AG08395 (cell line): ENCODE data around the gene IGFBP7.

Source experiments
- DNase-seq: peaks from one replicate; pipeline ENCODE4 v3.0.0; 2012; ENCODE audit warnings: mixed read lengths, low spot score

IGFBP7 gene

DNA sequence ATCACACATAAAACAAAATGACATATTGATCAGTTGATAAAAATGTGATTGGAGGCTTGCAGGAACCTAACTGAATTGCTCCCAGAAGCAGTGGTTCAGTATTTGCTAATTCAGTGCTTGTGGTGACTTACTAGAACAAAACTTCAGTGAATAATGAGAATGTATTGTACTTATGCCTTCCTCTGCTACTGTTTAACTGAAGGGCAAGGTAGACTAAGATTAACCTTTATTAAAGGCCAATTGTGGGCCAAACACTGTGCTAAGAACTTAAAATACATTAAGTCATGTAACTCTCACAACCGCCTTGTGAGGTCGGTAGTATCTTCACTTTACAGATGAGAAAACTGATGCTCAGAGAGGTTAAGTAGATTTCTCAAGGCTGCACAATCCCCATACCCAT lies 14.9 kb downstream of the IGFBP7 start:
- DNase-seq, result no peak

DNA sequence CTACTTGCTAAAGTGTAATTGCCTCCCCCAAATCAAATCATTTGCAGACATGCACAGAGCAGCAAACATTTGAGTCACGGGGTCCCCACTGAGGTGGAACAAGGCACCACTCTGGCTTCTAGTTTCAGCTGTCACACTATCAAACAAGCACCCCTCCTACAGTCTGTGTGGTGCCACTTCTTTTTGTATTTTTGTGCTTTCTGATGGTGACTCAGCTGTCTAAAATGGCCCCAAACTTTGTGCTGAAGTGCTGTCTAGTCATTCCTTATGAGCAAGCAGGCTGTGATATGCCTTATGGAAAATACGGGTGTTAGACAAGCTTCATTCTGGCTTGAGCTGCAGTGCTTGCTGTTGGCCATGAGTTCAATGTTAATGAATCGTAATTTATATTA lies 15.4 kb downstream of the IGFBP7 start:
- peak; percentile 52 for DNase-seq

DNA sequence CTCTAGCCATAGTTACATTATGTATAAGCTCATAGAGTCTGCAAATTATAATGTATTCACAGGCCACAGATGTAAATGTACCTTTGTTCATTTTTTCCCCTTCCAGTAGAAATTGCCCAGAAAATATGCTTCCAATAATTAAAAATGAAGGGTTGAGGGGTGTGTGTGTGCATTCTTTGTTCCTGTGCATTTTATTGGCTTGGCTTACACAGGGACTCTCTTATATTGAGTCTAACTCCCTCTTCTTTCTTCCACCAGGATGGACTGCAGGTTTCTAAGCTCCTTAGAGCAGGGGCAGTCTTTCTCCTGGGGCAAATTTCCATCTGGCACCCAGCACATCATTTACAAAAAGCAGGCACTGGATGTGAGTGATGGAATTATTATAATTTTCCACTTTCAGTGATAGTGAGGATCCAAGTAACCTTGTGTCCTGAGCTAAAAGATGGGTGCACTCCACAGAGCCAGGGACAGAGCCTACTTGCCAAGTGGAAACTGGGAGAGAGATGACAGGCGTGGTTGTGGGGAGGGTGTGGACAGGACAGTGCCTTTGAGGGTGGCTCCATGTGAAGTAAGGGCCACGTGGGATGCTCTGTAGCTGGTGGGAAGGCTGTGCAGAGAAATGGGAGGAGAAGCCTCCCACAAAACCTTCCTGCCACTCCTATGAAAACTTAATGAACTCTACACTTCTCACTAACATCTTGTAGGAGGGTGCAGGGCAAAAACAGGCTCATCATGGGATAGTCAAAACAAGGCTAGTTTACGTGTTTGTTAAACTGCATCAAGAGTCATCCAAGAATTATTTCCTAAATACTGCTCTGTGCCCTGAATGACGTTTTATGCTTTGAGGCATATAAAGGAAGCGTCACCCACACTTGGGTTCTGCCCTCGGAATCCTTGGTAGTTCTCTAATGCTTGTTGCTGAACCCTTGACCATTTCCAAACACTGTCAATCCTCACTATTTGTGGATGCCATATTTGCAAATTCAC lies 16.0 kb downstream of the IGFBP7 start:
- DNase-seq, result no peak

DNA sequence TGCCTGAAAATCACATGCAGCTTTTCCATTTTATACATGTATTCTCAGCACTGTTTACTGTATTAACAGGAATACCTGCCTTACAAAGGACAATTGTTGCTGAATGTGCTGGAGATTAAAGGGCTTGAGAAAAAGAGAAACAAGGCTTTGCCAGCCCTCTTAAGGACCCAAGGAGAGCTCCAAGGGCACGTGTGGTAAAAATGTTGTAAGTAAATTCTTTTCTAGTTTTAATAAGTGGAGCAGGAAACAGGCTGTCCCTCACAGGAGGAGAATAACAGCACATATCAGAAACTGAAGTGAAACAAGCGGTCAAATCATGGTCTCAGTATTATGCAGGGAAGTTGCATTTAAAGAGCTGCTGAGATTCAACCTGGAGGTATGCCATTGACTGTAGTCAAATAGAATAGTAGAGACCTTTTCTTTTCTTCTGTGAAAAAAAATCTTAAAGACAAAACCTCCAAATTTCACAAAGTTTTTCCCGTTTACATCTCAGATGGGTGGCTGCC lies 18.5 kb downstream of the IGFBP7 start:
- no peak for DNase-seq

DNA sequence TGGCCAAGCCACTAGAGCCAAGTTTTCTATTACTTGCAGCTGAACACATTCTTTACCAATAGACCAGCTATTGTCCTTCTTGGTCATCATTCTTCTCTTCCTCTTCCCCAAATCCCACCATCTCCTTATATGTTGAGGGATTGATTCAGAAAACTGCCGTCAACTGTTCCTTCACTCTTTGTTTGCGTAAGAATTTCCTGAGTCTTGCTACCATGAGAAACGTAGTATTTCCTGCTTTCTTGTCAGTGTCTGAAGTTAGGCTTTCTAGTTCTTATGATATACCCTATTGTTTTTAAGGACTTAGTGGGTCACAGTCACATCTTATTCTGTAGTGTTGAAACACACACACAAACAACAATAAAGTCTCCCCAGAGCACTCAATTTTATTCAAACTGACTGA lies 20.1 kb downstream of the IGFBP7 start:
- no peak for DNase-seq

DNA sequence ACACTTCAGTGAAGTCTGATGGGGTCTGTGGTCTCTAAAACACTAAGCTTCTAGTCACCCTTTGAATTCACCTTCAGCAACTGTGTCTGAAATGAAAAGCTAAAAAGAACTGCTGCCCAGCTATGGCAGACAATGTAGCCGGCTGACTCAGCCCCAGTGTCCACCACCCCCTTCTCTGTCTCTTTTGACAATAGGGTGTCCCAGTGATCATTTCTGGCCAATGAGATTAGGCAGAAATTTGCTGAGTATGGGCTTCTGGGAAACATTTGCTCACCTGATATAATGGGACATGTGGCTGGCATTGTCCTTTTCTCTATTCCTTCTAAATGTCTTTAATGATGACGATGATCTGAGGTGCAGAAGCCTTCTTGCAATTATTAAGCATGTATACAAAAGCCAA lies 20.6 kb downstream of the IGFBP7 start:
- no peak for DNase-seq

DNA sequence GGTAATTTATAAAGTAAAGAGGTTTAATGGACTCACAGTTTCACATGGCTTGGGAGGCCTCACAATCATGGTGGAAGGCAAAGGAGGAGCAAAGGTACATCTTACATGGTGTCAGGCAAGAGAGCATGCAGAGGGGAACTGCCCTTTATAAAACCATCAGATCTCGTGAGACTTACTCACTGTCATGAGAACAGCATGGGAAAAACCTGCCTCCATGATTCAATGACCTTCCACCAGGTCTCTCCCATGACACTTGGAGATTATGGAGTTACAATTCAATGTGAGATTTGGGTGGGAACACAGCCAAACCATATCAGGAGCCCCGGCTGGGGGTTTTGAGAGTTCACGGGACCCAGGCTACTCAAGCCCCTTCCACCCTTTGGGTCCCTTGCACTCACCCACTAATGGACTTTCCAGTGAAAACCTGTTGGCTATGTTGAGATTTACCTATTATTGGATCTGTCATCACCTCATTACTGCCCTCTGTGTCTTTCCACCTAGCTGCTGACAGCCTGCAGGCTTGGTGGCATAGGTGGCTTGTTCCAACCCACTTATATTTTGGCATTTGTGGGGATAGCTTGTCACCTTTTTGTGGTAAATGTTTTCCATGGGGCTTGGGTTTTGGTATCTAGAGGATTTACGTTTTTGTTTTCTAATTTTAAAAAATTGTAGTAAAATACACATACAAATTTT lies 24.0 kb downstream of the IGFBP7 start:
- no peak for DNase-seq

DNA sequence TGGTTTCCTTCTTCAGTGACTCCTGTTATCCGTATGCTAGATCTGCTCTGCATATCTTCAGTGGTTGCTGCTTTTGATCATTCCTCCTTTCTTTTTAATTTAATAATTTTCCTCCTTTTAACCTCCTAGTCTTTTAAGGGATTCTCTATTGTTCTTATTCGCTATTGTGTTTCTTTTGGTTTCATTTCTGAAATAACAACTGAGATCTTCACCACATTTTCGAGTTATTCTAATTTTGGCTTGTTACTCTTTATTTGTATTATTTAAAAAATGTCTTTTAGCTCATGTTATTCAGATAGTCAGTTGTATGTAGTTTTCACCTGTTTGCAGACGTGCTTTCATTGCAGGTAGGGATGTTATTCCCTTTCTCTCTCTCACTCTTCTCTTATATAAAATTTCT lies 24.9 kb downstream of the IGFBP7 start:
- no peak for DNase-seq

DNA sequence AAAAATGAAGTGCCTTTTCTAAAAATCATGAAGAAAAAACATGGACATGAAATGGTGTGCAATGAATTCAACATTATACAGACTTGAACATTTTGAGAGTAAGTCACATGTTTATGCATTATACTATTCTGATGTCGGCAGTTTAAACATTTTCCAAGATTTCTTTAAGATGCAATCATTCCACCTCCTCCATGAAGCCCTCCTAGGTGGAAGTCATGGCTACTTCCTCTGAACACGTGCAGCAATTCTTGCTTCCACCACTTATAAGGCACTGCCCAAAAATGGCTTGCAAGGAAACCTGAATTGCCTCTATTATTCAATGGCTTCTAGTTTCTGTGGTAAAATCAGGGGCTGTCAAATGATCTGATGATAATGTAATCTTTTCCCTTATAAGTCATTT lies 25.8 kb downstream of the IGFBP7 start:
- no peak for DNase-seq

DNA sequence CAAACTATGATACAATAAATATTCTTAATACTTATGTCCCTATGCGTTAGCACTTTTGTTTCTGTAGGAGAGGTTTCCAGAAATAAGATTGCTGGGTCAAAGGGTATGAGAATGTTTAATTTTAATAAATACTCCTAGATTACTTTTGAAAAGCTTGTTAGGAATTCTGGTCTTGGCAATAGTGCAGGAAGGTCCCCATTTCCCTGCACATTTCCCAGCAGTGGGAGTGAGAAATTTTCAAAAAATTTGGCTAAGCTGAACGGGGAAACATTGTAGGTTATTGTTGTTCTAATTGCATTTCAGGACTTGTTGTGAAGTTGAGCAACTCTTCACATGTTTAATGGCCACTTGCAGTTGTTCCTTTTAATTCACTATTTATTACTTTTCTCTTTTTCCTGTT lies 27.1 kb downstream of the IGFBP7 start:
- DNase-seq, result no peak

DNA sequence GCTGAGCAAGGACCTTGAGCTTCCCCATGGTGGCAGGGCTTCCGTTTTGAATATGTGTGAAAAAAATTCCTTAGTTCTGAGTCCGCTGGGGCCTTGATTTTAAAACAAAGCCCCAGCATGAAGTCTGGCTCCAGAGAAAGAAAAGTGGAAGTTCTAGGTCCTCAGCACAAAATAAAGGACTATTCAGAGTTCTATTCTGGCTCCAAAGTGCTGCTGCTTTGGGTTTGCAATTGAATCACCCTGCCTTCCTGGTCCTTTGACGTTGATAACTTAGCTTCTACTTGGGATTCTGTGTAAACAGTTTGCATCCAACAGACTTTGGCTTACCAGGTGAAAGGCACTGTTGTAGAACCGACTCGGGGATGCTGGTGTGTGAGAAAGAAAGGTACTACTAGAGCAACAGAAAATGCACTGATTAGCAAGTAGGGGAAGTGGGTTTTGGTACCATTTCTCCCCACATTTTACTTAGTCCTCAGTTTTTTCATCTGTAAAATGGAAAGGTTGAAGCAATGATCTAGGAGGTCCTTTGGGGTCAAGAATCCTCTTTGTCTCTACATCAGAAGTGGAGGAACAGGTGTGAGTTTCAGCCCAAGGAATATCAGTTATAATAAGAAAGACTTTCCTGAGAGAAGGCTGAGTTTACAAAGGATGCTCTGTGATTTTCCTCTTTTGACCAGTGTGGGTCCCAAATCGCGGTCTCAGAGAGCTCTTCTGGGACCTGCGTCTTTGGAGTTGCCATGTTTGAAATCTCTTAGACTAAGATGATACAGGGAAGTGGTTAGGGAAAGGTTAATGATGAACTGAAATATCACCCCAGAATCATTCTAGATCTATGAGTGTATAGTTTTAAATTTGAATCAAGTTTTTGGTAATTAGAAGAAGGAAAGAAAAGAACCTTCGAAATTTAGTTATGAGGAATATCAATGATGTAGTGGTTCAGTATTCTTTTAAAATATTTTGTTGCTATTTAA lies 28.2 kb downstream of the IGFBP7 start:
- DNase-seq, result no peak

DNA sequence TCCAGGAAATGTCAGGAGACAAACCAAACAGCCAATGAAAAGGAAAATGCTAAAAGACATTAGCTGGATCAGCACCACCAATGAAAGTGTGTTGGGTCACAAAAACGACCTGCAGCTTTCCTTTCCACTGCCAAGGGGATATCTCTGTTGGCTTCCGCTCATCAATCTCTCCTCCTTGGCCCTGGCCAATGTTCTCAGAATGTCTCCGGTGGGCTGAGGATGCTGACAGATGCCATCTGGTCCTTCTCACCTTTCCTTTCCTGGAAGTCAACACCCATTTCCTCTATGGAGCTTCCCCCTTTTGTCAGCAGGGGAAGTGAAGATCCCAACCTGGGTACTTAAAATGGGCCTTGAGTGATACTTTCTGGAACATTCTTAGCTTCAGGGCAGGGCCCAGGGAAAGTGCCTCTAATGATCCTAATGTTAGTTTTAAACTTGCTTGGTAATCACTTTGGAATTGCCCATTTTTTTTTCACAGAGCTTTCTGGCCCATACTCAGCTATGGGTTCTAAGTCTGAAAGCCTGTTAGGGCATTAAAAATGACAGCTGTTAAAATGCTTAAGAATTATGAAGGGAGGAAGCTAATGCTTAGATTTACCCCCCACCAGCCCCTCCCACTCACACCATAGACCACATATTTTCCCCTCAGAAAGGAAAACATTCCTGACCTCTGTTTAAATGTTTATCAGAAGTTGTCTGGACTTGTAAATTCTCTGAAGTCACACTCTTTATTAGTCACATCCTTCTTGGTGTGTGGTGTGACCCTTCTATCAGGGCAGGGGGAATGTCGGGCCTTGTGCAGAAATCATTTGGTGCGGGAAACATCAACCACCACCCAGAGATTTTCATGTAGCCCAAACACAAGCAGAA lies 29.2 kb downstream of the IGFBP7 start:
- DNase-seq, result peak; percentile 86

DNA sequence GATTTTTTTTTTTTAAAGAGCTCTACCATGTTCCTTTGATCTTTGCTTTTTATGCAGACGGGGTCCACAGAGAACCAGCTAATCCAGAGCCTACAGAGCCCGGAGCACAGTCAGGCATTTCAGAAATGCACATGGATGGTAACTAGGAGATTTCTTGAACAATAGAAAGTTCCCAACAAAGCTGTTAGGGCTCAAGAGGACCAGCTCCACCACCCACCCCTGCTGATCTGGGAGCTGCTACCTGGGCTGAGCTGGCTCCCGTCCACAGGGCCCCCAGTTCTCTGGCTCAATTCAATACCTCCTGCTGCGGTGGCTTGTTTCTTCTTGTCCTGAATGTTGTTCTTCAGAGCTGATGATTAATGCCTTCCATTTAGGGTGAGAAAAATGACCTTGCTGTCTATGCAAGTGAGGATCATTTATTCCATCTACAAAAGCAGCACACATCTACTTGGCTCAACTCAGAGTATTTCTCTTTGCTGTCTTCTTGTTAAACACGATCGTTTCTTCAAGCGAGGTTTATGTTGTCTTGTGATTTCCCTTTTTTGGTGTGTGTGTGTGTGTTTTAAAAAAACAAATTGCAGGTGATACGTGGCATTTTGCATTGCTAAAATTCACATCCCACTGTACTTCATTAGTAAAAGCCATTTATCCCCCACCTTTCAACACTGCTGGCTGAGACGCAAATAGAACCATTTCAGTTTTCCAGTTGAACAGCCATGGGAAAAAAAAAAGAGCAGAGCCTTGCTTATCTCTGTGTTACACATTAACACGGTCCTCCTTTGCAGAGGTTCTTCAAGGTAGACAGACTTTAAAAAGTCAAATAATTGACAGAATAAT lies 31.3 kb downstream of the IGFBP7 start:
- DNase-seq, result no peak

DNA sequence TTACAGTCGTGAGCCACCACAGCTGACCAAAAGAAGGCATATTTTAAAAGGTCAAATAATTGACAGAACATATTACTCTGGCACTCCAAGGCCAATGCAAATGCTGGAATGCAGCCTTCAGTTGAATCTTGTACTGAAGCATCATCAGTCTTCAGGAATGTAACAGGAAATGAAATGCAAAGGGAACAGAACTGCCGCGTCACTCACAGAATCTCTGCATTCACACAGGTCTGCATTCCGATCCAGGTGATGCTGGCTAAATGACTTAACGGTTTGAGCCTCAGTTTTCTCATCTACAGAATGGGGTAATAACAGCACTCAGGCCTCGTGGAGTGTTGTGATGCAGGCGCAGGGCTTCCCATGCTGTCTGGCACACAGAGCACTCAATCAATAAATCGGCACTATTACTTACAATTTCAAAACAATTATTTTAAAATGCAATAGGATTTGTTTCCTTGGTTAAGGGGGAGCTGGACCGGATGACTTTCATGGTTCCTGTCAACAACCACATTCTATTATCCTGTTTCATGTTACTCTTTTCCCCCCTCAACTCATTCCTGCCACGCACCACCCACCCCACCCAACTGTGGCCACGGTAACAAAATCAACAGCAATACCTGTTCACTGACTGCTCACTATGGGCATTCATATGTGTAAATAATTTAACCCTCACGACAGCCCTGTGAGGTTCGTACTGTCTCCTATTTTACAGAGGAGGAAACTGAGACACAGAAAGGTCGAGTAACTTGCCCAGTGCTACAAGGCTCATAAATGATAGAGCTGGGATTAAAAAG lies 32.4 kb downstream of the IGFBP7 start:
- no peak for DNase-seq

DNA sequence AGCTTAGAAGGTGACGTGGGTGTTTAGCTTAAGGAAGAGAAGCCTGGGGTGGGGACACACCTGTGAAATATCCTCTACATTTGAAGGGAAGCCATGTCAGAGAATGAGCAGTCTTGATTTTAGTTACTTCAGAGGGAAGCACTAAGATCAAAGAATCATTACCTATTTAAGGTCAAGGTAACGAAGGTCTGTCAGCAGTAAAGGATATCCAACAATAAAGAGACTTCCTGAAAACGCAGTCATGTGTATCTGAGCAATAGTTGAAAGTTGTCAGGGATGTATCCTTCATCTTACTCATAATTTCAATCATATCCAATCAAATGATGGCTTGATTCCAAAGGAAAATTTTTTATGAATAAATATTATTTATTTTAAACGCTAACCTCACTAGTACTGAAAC lies 33.5 kb downstream of the IGFBP7 start:
- no peak for DNase-seq

DNA sequence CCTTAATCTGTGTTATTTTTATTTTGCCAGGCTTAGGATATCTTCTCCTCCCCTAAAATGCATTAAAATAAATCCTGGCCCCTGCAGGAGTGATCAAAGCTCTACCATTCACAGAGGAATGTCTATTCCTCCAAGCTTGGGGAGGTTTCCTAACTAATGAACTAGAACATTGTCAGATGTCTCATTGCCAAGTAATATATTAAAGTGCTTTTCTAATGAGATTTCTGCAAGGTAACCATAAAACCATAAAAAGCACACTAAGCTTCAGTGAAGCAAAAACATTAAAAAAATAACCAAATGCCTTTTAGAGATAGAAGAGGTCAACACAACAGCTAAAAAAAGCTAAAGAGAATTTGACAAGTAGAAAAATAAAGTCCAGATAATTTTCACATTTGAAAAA lies 34.8 kb downstream of the IGFBP7 start:
- no peak for DNase-seq

DNA sequence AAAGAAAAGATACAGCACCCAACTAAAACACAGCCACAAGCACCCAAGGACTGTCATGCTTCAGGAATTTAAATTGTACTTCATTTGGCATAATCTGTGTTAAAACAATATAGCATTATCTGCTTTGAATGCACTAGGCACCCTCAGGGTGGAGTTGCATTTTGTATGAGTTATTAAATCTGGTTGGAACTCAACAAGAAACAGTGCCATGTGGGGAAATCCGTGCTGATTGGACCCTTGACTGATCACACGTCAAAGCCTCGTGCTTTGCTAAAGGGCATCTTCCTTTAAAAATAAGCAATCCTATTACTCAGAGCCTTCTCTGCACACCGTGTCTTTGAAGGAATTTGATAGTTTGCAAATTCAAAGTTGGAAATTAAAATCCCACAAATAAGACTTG lies 35.4 kb downstream of the IGFBP7 start:
- DNase-seq, result peak; percentile 45

DNA sequence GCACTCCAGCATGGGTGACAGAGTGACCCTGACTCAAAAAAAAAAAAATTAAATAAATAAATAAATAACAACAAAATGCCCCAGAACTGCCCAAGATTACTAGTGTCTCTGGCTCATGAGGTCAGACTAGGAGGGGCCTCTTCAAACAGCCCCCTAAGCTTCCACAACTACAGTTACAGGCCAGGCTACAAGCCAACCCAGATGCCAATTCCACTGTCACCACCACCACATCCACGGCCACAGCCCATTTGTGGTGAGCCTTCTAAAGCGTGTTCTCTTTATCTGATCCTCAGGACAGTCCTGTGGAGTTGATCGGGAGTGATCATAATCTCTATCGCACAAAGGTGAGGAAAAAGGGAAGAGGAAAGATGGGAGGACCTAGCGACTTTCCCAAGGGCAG lies 36.6 kb downstream of the IGFBP7 start:
- DNase-seq, result no peak

DNA sequence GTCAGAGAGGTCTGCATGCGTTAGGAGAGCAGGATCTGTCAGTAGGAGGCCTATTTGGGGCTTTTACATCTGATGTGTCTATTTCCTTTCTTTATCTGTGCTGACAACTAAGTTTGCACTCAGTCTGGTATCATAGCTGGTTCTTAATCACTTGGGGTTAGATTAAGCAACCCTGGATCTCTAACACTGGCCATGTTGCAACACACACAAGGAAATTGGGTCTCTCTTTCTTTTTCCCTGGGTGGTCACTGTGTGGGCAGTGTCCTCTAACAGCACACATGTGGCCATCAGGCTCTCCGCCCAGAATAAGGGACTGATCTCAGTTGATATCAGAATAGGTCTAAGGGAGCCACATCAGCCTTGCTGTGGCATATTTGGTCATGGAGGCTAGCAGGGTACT lies 38.9 kb downstream of the IGFBP7 start:
- peak; percentile 53 for DNase-seq
